AG20443 (cell line): Measurements from ENCODE around the gene DBF4.
"Not testable (repeated sequence)": the region's sequence is repeated elsewhere in the genome, so short reads cannot be mapped to it uniquely, and the experiment has no call there.

ENCODE experiments used
- DNase-seq: peaks from one replicate; pipeline ENCODE4 v3.0.0; 2012; ENCODE audit warnings: low spot score, mixed read lengths

Gene DBF4, protein sequence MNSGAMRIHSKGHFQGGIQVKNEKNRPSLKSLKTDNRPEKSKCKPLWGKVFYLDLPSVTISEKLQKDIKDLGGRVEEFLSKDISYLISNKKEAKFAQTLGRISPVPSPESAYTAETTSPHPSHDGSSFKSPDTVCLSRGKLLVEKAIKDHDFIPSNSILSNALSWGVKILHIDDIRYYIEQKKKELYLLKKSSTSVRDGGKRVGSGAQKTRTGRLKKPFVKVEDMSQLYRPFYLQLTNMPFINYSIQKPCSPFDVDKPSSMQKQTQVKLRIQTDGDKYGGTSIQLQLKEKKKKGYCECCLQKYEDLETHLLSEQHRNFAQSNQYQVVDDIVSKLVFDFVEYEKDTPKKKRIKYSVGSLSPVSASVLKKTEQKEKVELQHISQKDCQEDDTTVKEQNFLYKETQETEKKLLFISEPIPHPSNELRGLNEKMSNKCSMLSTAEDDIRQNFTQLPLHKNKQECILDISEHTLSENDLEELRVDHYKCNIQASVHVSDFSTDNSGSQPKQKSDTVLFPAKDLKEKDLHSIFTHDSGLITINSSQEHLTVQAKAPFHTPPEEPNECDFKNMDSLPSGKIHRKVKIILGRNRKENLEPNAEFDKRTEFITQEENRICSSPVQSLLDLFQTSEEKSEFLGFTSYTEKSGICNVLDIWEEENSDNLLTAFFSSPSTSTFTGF

GRCh38 chr7:87876040-87876868, at the start of gene DBF4, which contains the start of gene SLC25A40:
Gene DBF4, plus strand, starts transcription at chr7:87876493. Its CDS starts 240 bp downstream, at chr7:87876733.
Gene SLC25A40, minus strand, starts transcription at chr7:87876360. Its CDS starts 17,633 bp downstream, at chr7:87858727.
- peak; percentile 97 for DNase-seq

DNA sequence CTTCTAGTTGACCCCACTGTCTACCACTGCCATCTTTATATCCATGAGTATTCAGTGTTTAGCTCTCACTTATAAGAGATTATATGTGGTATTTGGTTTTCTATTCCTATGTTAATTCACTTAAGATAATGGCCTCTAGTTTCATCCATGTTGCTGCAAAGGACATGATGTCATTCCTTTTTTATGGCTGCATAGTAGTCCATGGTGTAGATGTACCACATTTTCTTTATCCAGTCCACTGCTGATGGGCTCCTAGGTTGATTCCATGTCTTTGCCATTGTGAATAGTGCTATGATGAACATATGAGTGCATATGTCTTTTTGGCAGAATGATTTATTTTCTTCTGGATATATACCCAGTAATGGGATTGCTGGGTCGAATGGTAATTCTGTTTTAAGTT, 47.9 kb upstream of the DBF4 start:
- DNase-seq = not testable (repeated sequence)

- DNase-seq = no peak
Measured at GRCh38 chr7:87831097-87831496, 45.2 kb upstream of the DBF4 start.

DNA sequence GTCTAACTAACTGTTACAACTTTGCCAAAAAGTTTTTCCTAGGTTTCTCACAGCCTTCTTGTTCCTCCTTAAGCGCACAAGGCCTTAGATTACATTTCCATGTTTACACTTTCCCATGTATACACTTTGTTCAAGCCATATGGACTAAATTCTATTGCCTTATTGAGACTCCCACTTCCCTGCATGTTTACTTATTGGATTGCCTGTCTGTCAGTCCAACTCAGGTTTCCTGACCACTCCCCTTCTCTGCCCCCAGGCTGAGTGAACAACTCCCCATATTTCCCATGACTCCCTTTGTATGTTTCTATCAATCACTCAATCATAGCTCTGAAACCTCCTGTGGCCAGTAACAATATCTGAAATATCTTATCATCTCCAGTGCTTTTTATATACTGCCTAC, 43.2 kb upstream of the DBF4 start:
- DNase-seq = no peak

DNA sequence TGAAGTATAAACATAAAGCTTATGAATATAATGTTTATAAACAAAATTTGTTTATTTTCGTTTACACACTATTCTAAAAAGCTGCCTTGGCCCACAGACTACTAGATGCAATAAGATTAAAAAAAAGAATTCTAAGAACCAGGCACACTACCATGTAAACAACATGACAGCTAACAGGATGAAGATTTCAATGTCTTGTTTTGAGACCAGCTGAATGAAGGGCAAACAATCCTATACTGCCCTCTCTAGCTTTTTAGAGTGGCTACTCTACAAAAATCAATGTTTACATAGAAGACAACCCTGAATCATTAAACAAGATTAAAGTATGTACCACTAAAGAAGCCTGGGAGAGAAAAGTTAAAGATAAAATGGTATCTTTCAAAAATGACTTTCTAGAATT, 38.7 kb upstream of the DBF4 start:
- DNase-seq = no peak

DNA sequence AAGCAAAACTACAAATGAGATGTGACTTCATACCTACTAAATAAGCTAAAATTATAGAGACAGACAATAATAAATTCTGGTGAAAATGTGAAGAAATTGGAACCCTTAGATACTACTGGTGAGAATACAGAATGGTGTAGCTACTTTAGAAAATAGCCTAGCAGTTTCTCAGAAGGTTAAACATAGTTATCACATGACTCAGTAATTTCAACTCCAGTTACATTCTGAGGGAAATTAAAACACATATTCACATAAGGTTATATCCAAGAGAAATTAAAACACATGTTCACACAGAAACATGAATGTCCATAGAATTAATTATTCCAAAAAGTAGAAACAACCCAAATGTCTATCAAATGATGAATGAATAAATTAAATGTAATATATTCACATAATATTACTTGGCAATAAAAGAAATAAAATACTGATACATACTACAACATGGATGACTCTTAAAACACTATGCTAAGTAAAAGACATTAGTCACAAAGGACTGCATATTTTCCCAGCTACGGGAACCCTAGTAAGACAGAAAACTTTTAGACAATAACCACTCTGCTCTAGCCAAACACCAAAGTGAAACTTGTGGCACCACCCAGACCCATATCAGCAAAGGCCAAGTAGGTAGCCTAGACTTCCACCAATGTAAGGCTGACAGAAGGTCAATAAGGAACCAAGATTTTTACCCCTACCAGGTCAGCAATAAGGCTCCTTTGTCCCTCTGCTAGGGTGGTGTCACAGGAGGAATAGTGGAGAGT, 25.3 kb upstream of the DBF4 start:
- no peak for DNase-seq

GRCh38 chr7:87852306-87852705, 24.0 kb upstream of the DBF4 start:
- no peak for DNase-seq

DNA sequence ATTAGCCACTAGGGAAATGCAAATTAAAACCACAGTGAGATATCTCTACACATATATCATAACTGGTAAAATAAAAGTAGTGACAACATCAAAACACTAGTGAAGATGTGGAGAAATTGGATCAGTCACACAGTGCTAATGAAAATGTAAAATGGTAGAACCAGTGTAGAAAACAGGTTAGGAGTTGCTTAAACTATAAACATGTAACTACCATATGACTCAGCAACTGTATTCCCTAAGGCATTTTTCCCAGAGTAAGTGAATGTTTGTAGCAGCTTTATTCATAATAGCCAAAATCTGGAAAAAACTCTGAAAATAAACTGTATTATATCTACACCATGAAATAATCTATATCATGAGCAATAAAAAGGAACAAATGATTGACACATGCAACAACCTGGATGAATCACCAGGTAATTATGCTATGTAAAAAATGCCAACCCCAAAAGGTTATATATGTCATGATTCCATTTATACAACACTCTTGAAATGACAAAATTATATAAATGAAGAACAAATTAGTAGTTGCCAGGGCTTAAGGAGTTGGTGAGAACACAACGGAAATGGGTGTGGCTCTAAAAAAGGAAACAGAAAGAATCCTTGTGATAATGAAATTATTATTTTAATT, 22.9 kb upstream of the DBF4 start:
- DNase-seq = no peak

GRCh38 chr7:87858417-87859100, 17.7 kb upstream of the DBF4 start:
- no peak for DNase-seq

GRCh38 chr7:87866089-87866488, 10.2 kb upstream of the DBF4 start:
- DNase-seq = no peak

GRCh38 chr7:87866533-87866932, 9.8 kb upstream of the DBF4 start:
- not testable (repeated sequence) for DNase-seq

DNA sequence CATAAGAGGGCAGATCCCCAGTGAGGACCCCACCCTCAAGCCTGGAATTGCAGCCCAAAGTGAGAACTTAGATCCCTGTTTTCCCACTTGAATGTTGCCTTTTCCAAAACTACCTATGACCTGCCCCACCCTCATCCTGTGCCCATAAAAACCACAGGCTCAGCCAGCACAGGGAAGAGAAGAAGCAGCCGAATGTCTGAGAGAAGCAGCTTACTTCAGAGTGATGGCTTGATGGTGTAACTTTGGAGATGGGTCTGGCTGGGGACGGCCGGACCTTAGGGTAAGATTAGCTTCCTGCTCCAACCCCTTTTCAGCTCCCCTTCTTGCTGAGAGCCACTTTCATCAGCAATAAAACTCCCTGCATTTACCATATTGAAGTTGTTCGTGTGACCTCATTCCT, 5.8 kb upstream of the DBF4 start:
- no peak for DNase-seq

GRCh38 chr7:87872346-87872745, 3.9 kb upstream of the DBF4 start:
- no peak for DNase-seq

- not testable (repeated sequence) for DNase-seq
Measured at GRCh38 chr7:87873328-87873727, 3.0 kb upstream of the DBF4 start.

DNA sequence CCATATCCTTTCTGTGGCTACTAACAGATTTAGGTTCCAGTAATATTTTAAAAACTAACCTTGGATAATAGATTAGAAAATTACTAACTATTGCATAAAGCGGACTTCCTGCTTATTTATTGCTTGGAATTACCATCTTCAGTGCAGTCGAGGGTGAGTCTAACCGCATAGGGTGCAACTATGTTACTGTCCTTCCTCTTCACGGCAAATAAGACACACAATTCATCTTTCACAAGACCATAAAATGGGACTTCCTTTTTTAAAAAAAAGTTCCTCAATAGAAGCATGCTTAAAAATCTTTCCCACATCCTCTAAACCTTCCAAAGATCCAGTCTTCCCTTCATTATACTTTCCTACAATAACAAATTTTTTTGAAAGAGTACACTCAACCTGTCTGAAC, 2.2 kb upstream of the DBF4 start:
- no peak for DNase-seq

GRCh38 chr7:87875151-87876039, 898 bp upstream of the DBF4 start:
- DNase-seq = no peak

DNA sequence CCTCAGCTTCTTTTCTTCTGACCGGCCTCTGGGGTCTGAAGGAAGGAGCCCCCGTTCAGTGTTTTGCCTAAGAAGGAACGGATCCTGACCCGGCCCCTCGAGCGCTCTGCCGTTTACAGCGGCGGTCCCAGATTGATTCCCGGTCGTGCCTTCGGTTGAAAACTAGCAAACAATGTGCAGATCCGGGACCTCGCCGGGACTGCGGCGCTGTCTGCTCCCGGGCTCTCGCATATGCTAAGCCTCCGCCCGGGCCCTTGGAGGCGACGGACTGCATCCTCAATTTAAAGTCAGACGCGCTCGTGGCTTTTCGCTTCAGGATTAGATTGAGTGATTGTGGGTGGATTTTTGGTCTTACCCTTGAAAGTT, 559 bp downstream of the DBF4 start:
- DNase-seq = peak; percentile 79

- no peak for DNase-seq
Measured at GRCh38 chr7:87877366-87878040, 1.2 kb downstream of the DBF4 start.

DNA sequence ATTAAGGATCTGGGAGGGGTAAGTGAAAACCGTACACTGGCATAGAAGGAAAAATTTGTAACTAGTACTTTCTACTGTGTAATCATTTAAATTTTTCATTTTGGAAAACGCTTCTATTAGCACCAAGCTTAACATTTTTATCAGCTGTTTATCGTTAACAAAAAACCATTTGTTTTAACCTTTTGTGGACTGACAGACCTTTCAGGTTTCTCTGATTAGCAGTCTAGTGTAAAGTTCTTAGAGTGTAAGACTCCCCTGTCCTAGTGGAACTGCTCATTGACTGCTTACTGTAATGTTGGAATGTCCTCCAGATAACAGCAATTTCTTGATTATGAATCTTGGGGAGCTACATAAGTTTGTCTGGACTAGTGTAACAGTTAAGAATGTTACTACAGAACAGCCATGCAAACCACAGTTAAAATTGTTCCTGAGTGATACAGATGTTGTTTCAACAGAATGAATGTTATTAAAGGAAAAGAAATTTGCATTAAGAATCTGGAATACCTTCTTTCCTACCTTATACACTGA, 2.0 kb downstream of the DBF4 start:
- DNase-seq = no peak
